Astrocyte (in vitro differentiated cells and primary cell): ENCODE measurements around the gene DHH. TPM values are rescaled to one million over a fixed set of nuclear protein-coding genes. Genes with fewer than 3 reads are reported as not detected.

Source experiments
- DNase-seq: peaks from one replicate; pipeline ENCODE4 v3.0.0-alpha.2; 2010; ENCODE audit warnings: low read depth
- FAIRE-seq: peaks from 2 replicates; lab custom pipeline; 2011; peaks lifted over from hg19 to GRCh38; lab: Jason Lieb, UNC
- H2AFZ ChIP-seq: 2 replicates; pipeline ENCODE4 v1.6.0; 2012; ENCODE audit warnings: low read depth, low read length, inconsistent platforms
- H3K27ac ChIP-seq: 2 replicates; pipeline ENCODE4 v1.5.1; 2011; ENCODE audit warnings: low read depth, low read length, inconsistent platforms
- H3K27me3 ChIP-seq: 2 replicates; pipeline ENCODE4 v1.6.0; 2011; ENCODE audit warnings: low read length, inconsistent platforms; ENCODE audit not compliant: insufficient read depth
- H3K36me3 ChIP-seq: 2 replicates; pipeline ENCODE4 v1.5.1; 2011; ENCODE audit warnings: low read length, inconsistent platforms; ENCODE audit not compliant: insufficient read depth
- H3K4me1 ChIP-seq: 2 replicates; pipeline ENCODE4 v1.5.1; 2011; ENCODE audit warnings: low read length, inconsistent platforms; ENCODE audit not compliant: insufficient read depth
- H3K4me2 ChIP-seq: 2 replicates; pipeline ENCODE4 v1.6.0; 2012; ENCODE audit warnings: low read length, inconsistent platforms
- H3K4me3 ChIP-seq: 2 replicates; pipeline ENCODE4 v1.5.1; 2011; ENCODE audit warnings: low read depth, mild to moderate bottlenecking, low read length, inconsistent platforms; ENCODE audit not compliant: insufficient read depth
- H3K79me2 ChIP-seq: 2 replicates; pipeline ENCODE4 v1.6.0; 2012; ENCODE audit warnings: mild to moderate bottlenecking, low read length, inconsistent platforms; ENCODE audit not compliant: insufficient read depth
- H3K9ac ChIP-seq: 2 replicates; pipeline ENCODE4 v1.6.0; 2012; ENCODE audit warnings: mild to moderate bottlenecking, low read length, inconsistent platforms
- H3K9me3 ChIP-seq: 2 replicates; pipeline ENCODE4 v1.5.1; 2012; ENCODE audit warnings: low read depth, mild to moderate bottlenecking, low read length, inconsistent platforms; ENCODE audit not compliant: insufficient read depth
- H4K20me1 ChIP-seq: 2 replicates; pipeline ENCODE4 v1.6.0; 2012; ENCODE audit warnings: low read length, inconsistent platforms; ENCODE audit not compliant: insufficient read depth
- H3K27ac Mint-ChIP-seq: one replicate; pipeline ENCODE4 v1.8.0; 2021; ENCODE audit warnings: mild to moderate bottlenecking, mixed read lengths; ENCODE audit not compliant: unreplicated experiment
- H3K27me3 Mint-ChIP-seq: one replicate; pipeline ENCODE4 v1.8.0; 2021; ENCODE audit warnings: low read depth, mixed read lengths; ENCODE audit not compliant: unreplicated experiment
- H3K36me3 Mint-ChIP-seq: one replicate; pipeline ENCODE4 v1.8.0; 2021; ENCODE audit warnings: low read depth, mixed read lengths; ENCODE audit not compliant: unreplicated experiment
- H3K4me1 Mint-ChIP-seq: one replicate; pipeline ENCODE4 v1.8.0; 2021; ENCODE audit warnings: low read depth, mixed read lengths; ENCODE audit not compliant: unreplicated experiment
- H3K4me3 Mint-ChIP-seq: one replicate; pipeline ENCODE4 v1.8.0; 2021; ENCODE audit warnings: mild to moderate bottlenecking, moderate library complexity, mixed read lengths; ENCODE audit not compliant: unreplicated experiment
- H3K9me3 Mint-ChIP-seq: one replicate; pipeline ENCODE4 v1.8.0; 2021; ENCODE audit warnings: mild to moderate bottlenecking, mixed read lengths; ENCODE audit not compliant: unreplicated experiment
- CTCF ChIP-seq: IDR thresholded peaks from 2 replicates; pipeline ENCODE4 v1.5.1; 2011; ENCODE audit warnings: low read depth, mild to moderate bottlenecking, inconsistent platforms, low read length, moderate library complexity; ENCODE audit not compliant: insufficient read depth
- EZH2 ChIP-seq: IDR thresholded peaks from 2 replicates; pipeline ENCODE4 v1.6.1; 2012; ENCODE audit warnings: mild to moderate bottlenecking, low read length, inconsistent platforms; ENCODE audit not compliant: insufficient read depth
- total RNA-seq: library from RNA; stranded (reverse); gene quantifications from 2 replicates; pipeline ENCODE4 v1.2.1, GENCODE V29; 2021

DHH gene
- total RNA-seq, 1 donor from 2014 or later, result 0.16 TPM

GRCh38 chr12:49098703-49099102 is 4.1 kb upstream of the DHH start:
- peaks cover 53% of the 10 kb centered on the region for H4K20me1 ChIP-seq
- Mint-ChIP-seq H3K4me1 (no peaks in the 10 kb centered on the region), H3K27me3 (peaks cover 18% of the 10 kb centered on the region), H3K36me3 (peaks cover 33% of the 10 kb centered on the region), H3K27ac (no peak overlapping the region), H3K4me3 (no peak overlapping the region), H3K9me3 (no peaks in the 10 kb centered on the region)
- peaks cover 18% of the 10 kb centered on the region for H3K27me3 ChIP-seq
- DNase-seq (no peak), FAIRE-seq (no peak)
- no peaks in the 10 kb centered on the region for H3K79me2 ChIP-seq
- H3K9ac ChIP-seq, result no peak overlapping the region
- no peak overlapping the region for H3K4me3 ChIP-seq
- no peak overlapping the region for H3K4me2 ChIP-seq
- no peaks in the 10 kb centered on the region for H3K9me3 ChIP-seq
- peaks cover 12% of the 10 kb centered on the region for H3K4me1 ChIP-seq
- peaks cover 48% of the 10 kb centered on the region for H3K36me3 ChIP-seq
- no peak for TF ChIP-seq CTCF
- TF ChIP-seq EZH2, result no peak
- H2AFZ ChIP-seq, result no peak overlapping the region
- no peak overlapping the region for H3K27ac ChIP-seq

GRCh38 chr12:49098035-49098451 is 3.4 kb upstream of the DHH start:
- Mint-ChIP-seq H3K9me3 (no peaks in the 10 kb centered on the region), H3K4me1 (no peaks in the 10 kb centered on the region), H3K36me3 (peaks cover 33% of the 10 kb centered on the region), H3K4me3 (no peak overlapping the region), H3K27me3 (peaks cover 21% of the 10 kb centered on the region), H3K27ac (no peak overlapping the region)
- Histone ChIP-seq H3K27ac (no peak overlapping the region), H2AFZ (no peak overlapping the region), H3K4me1 (peaks cover 13% of the 10 kb centered on the region), H3K4me3 (no peak overlapping the region), H3K9ac (no peak overlapping the region), H3K79me2 (no peaks in the 10 kb centered on the region), H3K36me3 (peaks cover 41% of the 10 kb centered on the region), H3K9me3 (no peaks in the 10 kb centered on the region), H3K27me3 (peaks cover 25% of the 10 kb centered on the region), H4K20me1 (peaks cover 49% of the 10 kb centered on the region), H3K4me2 (no peak overlapping the region)
- TF ChIP-seq EZH2, result no peak
- TF ChIP-seq CTCF, result peak; percentile 70
- FAIRE-seq (no peak), DNase-seq (no peak)

GRCh38 chr12:49097381-49097780 is 2.8 kb upstream of the DHH start:
- Histone ChIP-seq H3K4me2 (no peak overlapping the region), H3K9ac (no peak overlapping the region), H3K27ac (no peak overlapping the region), H4K20me1 (peaks cover 43% of the 10 kb centered on the region), H3K4me3 (no peak overlapping the region), H3K79me2 (no peaks in the 10 kb centered on the region), H3K9me3 (no peaks in the 10 kb centered on the region), H3K36me3 (peaks cover 35% of the 10 kb centered on the region), H3K27me3 (peaks cover 32% of the 10 kb centered on the region), H3K4me1 (peaks cover 14% of the 10 kb centered on the region), H2AFZ (no peak overlapping the region)
- H3K4me3 Mint-ChIP-seq, result no peak overlapping the region
- H3K9me3 Mint-ChIP-seq, result no peaks in the 10 kb centered on the region
- FAIRE-seq, result no peak
- TF ChIP-seq CTCF, result no peak
- no peak for TF ChIP-seq EZH2
- no peaks in the 10 kb centered on the region for H3K4me1 Mint-ChIP-seq
- H3K36me3 Mint-ChIP-seq, result peaks cover 33% of the 10 kb centered on the region
- H3K27ac Mint-ChIP-seq, result no peak overlapping the region
- peaks cover 21% of the 10 kb centered on the region for H3K27me3 Mint-ChIP-seq
- no peak for DNase-seq
